Hindlimb muscle (tissue), 1 donor: ENCODE results near the gene PLXNA1. TPM values are rescaled to one million over a fixed set of nuclear protein-coding genes. Genes with fewer than 3 reads are reported as not detected.
A peak's percentile ranks its signal among the peaks of the same experiment; 100 is the strongest.

Source experiments
- DNase-seq: peaks from one replicate; pipeline ENCODE4 v3.0.0-alpha.2; 2013
- polyA plus RNA-seq: library from polyadenylated mRNA; unstranded; fragments of 120-200 nt; gene quantifications from one replicate; pipeline ENCODE4 v1.2.1, GENCODE V29; 2013; ENCODE audit not compliant: insufficient read length

Gene PLXNA1
- polyA plus RNA-seq, 1 donor: 42.4 TPM

DNA sequence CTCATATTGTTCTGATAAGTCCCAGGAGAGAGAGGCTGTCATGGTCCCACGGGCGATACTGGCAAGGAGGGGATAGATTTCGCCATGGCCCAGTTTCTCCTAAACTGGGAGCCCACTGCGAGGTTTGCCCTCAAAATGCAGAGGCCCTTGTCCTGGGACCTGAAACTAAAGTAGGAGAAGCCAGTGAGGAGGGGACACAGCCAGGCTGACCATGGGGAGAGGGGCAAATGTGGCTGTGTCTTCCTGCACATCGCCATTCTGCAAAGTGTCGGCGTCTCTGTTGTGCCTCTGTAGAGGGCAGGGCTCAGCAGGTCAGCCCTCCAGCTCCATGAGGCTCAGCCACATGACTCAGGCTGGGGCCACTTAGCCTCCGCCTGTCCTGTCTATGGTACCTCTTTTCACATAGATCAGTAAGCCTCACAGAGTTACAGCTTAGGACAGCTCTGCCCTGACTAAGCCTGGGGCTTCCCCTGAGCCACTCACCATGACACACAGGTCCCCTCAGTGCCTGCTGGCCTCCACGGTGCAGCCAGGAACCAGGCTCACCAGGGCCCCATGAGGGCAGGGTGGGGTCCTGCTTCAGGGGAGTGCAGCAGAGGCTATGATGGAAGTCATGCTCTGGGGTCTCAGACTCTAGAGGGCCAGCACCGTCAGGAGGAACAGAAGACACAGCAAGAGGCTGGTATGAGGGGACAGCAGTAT is 28.6 kb upstream of the PLXNA1 start:
- DNase-seq: no peak

GRCh38 chr3:126955004-126955790 is 27.7 kb upstream of the PLXNA1 start:
- DNase-seq: no peak

GRCh38 chr3:126956361-126956760 is 26.6 kb upstream of the PLXNA1 start:
- no peak for DNase-seq

GRCh38 chr3:126956866-126957650 is 25.9 kb upstream of the PLXNA1 start:
- DNase-seq: no peak

- DNase-seq: no peak
These were observed 24.9 kb upstream of the PLXNA1 start for GRCh38 chr3:126957776-126958637.

DNA sequence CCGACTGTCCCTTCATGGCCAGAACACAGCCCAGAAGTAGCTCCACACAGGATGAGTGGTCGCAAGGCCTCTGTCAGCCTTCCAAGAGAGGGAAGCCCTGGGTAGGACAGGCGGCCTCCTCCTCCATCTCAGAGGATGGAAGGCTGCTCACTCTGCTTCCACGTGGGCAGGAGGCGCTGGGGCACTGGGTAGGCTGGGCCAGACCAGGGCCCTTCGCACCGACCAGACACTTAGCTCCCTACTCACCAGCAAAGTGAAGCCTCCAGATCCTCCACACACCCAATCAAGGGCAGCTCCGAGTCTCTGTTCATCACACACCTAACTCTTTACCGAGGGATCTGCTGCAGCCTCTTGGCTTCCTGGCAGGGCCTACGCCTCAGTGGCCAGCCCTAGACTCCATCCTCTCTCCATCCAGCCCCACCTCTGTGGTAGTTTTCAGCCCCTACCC is 24.3 kb upstream of the PLXNA1 start:
- DNase-seq: no peak

DNA sequence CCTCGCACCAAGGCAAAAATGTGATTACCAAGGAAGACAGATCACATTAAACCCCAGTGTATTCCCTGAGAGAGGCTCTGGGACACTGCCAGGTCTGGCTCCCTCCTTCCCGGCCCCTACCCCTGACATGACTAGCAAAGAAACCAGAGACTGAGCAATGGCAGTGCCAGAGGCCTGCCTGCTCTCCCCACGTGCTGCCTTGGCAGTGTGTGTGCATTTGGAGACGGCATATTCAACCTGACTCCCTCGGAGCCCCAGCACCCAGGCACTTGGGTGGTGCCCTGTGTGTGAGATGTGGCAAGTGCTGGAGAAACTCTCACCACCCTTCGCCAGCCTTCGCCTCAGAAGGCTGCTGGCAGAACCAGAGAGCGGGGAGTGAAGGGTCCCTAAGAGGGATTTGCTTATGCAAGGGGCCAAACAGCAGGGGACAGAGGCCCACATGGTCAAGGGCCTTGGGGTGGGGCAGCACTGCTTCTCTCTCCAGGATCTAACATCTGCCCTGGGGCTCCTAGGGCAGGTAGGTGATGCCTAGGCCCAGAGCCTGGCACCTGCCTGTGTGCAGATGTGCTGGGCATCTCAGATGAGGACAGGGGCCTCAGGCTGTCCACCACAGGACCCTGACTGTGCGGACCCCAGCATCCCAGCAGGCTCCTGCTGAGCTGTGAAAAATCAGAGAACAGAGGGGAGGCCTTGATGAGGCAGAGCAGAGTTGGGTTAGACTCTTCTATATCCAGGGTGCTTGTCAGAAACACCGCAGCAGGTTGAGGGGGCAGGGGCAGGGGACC is 23.6 kb upstream of the PLXNA1 start:
- DNase-seq: no peak

- no peak for DNase-seq
These were observed 22.9 kb upstream of the PLXNA1 start for GRCh38 chr3:126959921-126960603.

DNA sequence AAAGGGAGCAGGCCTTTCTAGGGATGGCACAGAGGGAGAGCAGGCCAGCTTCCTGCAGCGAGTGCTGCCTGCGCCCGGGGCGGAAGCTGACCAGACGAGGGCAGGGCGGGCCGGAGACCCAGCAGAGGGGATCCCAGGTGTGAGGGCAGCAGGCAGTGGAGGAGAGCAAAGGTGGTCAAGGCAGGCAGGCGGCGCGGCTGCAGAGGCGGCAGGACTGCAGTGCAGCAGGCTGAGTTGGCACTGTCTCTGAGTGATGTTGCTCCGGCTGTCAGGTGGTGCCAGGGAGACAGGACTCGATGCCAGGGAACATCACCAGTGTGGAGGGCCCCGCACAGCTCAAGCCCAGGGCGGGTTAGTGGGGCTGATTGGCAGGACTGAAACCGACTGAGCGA is 22.3 kb upstream of the PLXNA1 start:
- no peak for DNase-seq

- DNase-seq: peak; percentile 63
These were observed 21.6 kb upstream of the PLXNA1 start for GRCh38 chr3:126961191-126961790.

DNA sequence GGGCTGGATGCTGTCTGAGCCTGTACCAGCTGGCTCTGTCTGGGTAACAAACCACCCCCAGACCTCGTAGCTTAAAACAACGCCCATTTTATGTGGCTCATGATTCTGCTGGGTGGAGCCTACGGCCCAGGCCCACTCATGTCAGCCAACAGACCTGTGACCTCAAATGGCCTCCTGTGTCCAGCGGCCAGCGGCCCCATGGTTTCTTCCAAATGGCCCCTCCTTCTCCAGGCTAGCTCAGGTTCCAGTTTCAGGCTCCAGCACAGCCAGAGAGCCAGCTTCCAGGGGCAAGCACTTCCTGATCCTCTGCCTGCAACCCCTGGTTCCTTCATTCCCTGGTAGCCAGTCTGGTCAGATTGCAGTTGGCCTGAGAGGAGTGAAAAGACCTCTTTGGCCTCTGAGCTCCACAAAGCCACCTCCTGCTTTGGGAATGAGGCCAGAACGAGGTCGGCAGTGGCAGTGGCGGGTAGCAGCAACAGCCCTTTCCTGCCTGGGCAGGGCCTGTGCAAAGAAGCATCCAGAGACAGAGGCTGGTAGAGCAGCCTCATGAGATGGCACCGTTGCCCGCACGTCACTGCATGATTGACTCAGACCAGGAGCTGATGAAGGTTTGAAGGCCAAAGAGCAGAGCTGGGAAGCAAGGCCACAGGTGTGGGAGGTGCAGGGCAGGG is 21.0 kb upstream of the PLXNA1 start:
- no peak for DNase-seq

DNA sequence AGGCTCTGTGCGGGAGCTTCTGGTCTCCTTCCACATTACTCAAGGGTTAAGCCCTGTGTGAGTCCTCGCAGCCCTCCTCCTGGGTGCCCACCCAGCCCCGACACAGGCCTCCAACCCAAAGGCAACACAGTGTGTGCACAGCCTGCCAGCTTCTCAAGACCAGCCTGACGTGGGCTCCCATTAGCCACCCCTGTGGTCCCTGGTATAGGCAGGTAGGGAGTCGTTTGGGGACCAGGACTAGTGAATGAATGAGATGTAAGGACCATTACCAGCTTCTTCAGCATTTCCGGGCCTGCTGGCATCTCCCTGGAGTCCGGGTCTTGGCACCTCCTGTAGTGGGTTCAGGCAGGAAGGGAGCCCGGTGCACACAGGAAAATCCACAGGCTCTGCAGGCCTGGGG is 20.2 kb upstream of the PLXNA1 start:
- no peak for DNase-seq

- no peak for DNase-seq
These were observed 19.4 kb upstream of the PLXNA1 start for GRCh38 chr3:126963261-126964190.

GRCh38 chr3:126964261-126964660 is 18.7 kb upstream of the PLXNA1 start:
- DNase-seq: no peak

DNA sequence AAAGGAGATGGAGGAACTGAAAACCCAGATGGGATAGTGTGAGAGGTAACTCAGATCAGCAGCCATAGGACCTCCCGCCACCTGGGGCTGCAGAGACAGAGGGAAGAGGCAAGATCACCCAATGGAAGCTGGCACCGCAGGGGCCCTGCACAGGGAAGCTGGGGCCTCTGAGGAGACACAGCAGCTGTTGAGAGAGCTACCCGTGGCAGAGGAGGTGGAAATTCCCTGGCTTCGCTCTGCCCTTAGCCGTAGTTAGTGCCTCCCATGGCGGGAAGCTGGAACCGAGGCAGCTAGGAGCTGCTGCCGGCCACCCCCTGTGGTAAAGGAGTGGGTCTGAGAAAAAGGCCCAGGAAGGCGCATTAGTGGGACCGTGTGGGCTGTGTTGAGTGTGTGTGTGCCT is 18.0 kb upstream of the PLXNA1 start:
- DNase-seq: no peak

GRCh38 chr3:126965526-126966080 is 17.3 kb upstream of the PLXNA1 start:
- DNase-seq: no peak

GRCh38 chr3:126967386-126967785 is 15.5 kb upstream of the PLXNA1 start:
- no peak for DNase-seq
